B cell (primary cell): ENCODE data around the gene RAB8A. TPM values are rescaled to one million over a fixed set of nuclear protein-coding genes. Genes with fewer than 3 reads are reported as not detected.
A peak's percentile ranks its signal among the peaks of the same experiment; 100 is the strongest.

Source experiments
- ATAC-seq: fragments of 200-7000 bp; cut with Tn5 transposase; one replicate; pipeline ENCODE4 v1.10.0; 2021; ENCODE audit warnings: low read depth, mild to moderate bottlenecking, moderate number of reproducible peaks, moderate library complexity
- CTCF ChIA-PET: fragments of 350-600 bp; sonication (Branson Sonifier 250); formaldehyde crosslinking; loops from one replicate; lab custom pipeline; 2021; ENCODE audit warnings: antibody characterized with exemption, inconsistent platforms; lab: Charles Lee
- POLR2A ChIA-PET: fragments of 350-600 bp; sonication (Branson Sonifier 250); formaldehyde crosslinking; loops from one replicate; lab custom pipeline; 2021; ENCODE audit warnings: antibody characterized with exemption; lab: Charles Lee
- DNase-seq: peaks from one replicate; pipeline ENCODE4 v3.0.0; 2013
- H2AFZ ChIP-seq: 2 replicates; pipeline ENCODE4 v1.6.1; 2012; ENCODE audit warnings: mild to moderate bottlenecking, low read depth, low read length; ENCODE audit not compliant: insufficient read depth, poor library complexity, severe bottlenecking
- H3K27ac ChIP-seq, 2 donors: 1 replicate in 1 of 2; 2 replicates in 1 of 2; pipeline ENCODE4 v1.5.1; 2012 to 2013; ENCODE audit warnings: low read length in 2 of 2, mild to moderate bottlenecking in 2 of 2, moderate library complexity in 1 of 2
- H3K27me3 ChIP-seq, 4 experiments: fragments of 200-600 bp in 1 of 4; sonication (generic) in 1 of 4; replicated peaks in 1 of 4; 1 replicate in 2 of 4; 2 replicates in 2 of 4; pipeline versions ENCODE4 v1.6.1 to v1.7.0; 2013 to 2016; ENCODE audit warnings: low read length in 3 of 4, mild to moderate bottlenecking in 2 of 4, mixed read lengths in 1 of 4, moderate library complexity in 1 of 4; ENCODE audit not compliant: insufficient read depth in 4 of 4, control insufficient read depth in 3 of 4; ENCODE audit errors: control extremely low read depth in 1 of 4
- H3K36me3 ChIP-seq, 2 experiments: replicated peaks in 1 of 2; 1 replicate in 1 of 2; 2 replicates in 1 of 2; pipeline versions ENCODE4 v1.6.1 to v1.7.1; 2013; ENCODE audit warnings: low read length in 1 of 2; ENCODE audit not compliant: insufficient read depth in 2 of 2, control insufficient read depth in 1 of 2; ENCODE audit errors: control extremely low read depth in 1 of 2, extremely low read depth in 1 of 2
- H3K4me1 ChIP-seq, 2 donors: fragments of 200-600 bp in 1 of 2; sonication (generic) in 1 of 2; 1 replicate in 1 of 2; 2 replicates in 1 of 2; pipeline versions ENCODE4 v1.5.1 to v1.6.1; 2013 to 2017; ENCODE audit warnings: low read length in 2 of 2; ENCODE audit not compliant: control insufficient read depth in 2 of 2, insufficient read depth in 2 of 2
- H3K4me2 ChIP-seq: replicated peaks from 2 replicates; pipeline ENCODE3; 2012; ENCODE audit warnings: mild to moderate bottlenecking, low read depth, low read length; ENCODE audit not compliant: poor library complexity, severe bottlenecking
- H3K4me3 ChIP-seq, 5 experiments: fragments of 200-600 bp in 1 of 5; sonication (generic) in 1 of 5; 1 replicate in 3 of 5; 2 replicates in 2 of 5; pipeline versions ENCODE4 v1.5.1 to v1.7.0; 2011 to 2016; ENCODE audit warnings: low read length in 4 of 5, mild to moderate bottlenecking in 4 of 5, low read depth in 2 of 5, control low read depth in 1 of 5, moderate library complexity in 1 of 5; ENCODE audit not compliant: insufficient read depth in 1 of 5; ENCODE audit errors: control extremely low read depth in 1 of 5, extremely low read depth in 1 of 5
- H3K79me2 ChIP-seq: fragments of 200-600 bp; sonication (generic); one replicate; pipeline ENCODE4 v1.6.0; 2016; ENCODE audit warnings: low read length; ENCODE audit not compliant: control insufficient read depth, insufficient read depth
- H3K9ac ChIP-seq: fragments of 200-600 bp; sonication (generic); 2 replicates; pipeline ENCODE4 v1.6.1; 2017; ENCODE audit warnings: mild to moderate bottlenecking, low read length, moderate library complexity
- H3K9me3 ChIP-seq, 3 donors: one replicate each; pipeline versions ENCODE4 v1.6.1 to v1.7.1; 2013; ENCODE audit warnings: low read length in 2 of 3; ENCODE audit not compliant: control insufficient read depth in 2 of 3, insufficient read depth in 1 of 3; ENCODE audit errors: control extremely low read depth in 1 of 3
- H4K20me1 ChIP-seq: 2 replicates; pipeline ENCODE4 v1.6.0; 2012; ENCODE audit warnings: mild to moderate bottlenecking, low read length; ENCODE audit not compliant: insufficient read depth, control insufficient read depth, poor library complexity, severe bottlenecking
- H3K27ac Mint-ChIP-seq: one replicate; pipeline ENCODE4 v1.8.0; 2021; ENCODE audit warnings: mixed read lengths
- H3K27me3 Mint-ChIP-seq: one replicate; pipeline ENCODE4 v1.8.0; 2021; ENCODE audit warnings: mixed read lengths
- H3K4me1 Mint-ChIP-seq: one replicate; pipeline ENCODE4 v1.8.0; 2021; ENCODE audit warnings: mixed read lengths
- H3K4me3 Mint-ChIP-seq: one replicate; pipeline ENCODE4 v1.8.0; 2021; ENCODE audit warnings: mixed read lengths
- H3K9me3 Mint-ChIP-seq: one replicate; pipeline ENCODE4 v1.8.0; 2022; ENCODE audit warnings: mixed read lengths; ENCODE audit not compliant: insufficient read depth
- EZH2 ChIP-seq: IDR thresholded peaks from 2 replicates; pipeline ENCODE4 v1.6.1; 2012; ENCODE audit warnings: borderline replicate concordance, low read depth, mild to moderate bottlenecking, moderate library complexity, low read length; ENCODE audit not compliant: insufficient read depth, poor library complexity, severe bottlenecking
- WGBS: methylation state at CpG from one replicate; pipeline ENCODE4 v1.1.5; 2013; ENCODE audit warnings: missing lambda C conversion rate; ENCODE audit not compliant: insufficient coverage; 5-methylcytosine and 5-hydroxymethylcytosine counted together
- intact Hi-C: fragments of 100-400 bp; cut with micrococcal nuclease; formaldehyde crosslinking; loops from one replicate; pipeline ENCODE4 v1.10.0; 2022
- polyA plus RNA-seq: library from polyadenylated mRNA; depleted of rRNA; stranded (reverse); fragments of >200 nt; gene quantifications from 2 replicates; pipeline ENCODE4 v1.2.3, GENCODE V29; 2012
- total RNA-seq, 2 donors: library from RNA; stranded (reverse); fragments of 120-200 nt in 1 of 2; gene quantifications; 1 replicate in 1 of 2; 2 replicates in 1 of 2; pipeline versions ENCODE4 v1.2.3 to v1.2.4, GENCODE V29; 2013 to 2022
- TF ChIP-seq, protein P1 (sequence below): fragments of 200-600 bp; IDR thresholded peaks from one replicate; pipeline ENCODE4 v1.8.0; 2022; ENCODE audit warnings: antibody characterized with exemption, mild to moderate bottlenecking

The RAB8A gene
- total and polyA plus RNA-seq, 2 donors (not counting 1 experiment from before 2014, with no cell fraction given): 65.5 to 117 TPM

DNA sequence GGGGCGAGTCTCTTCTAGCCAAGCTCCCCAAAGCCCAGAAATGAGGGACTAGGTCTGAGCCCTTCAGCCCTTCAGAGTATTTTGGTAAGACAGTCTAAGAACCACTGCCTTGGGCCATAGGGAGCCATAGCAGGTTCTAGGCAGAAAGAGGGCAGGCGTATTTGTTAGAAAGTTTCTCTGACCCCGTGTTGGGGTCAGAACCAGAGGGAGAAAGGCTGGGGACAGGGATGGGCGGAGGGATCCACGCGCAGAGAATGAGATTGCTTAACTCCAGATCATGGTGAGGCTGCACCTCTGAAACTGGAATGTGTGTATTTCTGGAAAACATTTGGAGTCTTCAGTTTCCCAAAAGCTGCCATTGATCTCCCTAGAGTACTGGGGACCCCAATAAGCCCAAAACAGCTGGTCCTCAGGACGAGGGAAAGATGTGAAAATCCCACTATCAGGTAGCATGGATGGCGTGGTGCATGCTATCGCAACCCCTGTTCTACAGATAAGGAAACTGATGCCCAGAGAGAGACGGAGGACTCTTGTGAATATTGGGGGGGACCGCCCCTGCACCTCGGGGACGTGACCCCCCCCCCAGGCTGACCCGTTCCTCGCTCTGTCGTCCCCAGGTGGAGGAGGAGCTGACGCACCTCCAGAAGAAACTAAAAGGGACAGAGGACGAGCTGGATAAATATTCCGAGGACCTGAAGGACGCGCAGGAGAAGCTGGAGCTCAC is 36.1 kb upstream of the RAB8A start:
- intact Hi-C loops: loop anchor here (10.0 kb wide), 1 partner anchor 309 kb away; no protein-coding TSS in a partner anchor
- Histone ChIP-seq H3K4me1 (peaks cover 38 to 56% of the 10 kb centered on the region in 2 donors), H3K9ac (peak overlapping the region; percentile 84), H3K9me3 (no peaks in the 10 kb centered on the region), H4K20me1 (peaks cover 8% of the 10 kb centered on the region), H3K27me3 (no peaks in the 10 kb centered on the region), H3K4me3 (peak overlapping the region in 4 of 5 experiments; percentile 59 to 86 (median 76)), H2AFZ (peak overlapping the region; percentile 74), H3K27ac (peak overlapping the region; percentile 91 to 92), H3K79me2 (peaks cover 40% of the 10 kb centered on the region), H3K36me3 (no peaks in the 10 kb centered on the region), H3K4me2 (peak overlapping the region; percentile 84)
- TF ChIP-seq EZH2: no peak
- TF ChIP-seq, protein P1, sequence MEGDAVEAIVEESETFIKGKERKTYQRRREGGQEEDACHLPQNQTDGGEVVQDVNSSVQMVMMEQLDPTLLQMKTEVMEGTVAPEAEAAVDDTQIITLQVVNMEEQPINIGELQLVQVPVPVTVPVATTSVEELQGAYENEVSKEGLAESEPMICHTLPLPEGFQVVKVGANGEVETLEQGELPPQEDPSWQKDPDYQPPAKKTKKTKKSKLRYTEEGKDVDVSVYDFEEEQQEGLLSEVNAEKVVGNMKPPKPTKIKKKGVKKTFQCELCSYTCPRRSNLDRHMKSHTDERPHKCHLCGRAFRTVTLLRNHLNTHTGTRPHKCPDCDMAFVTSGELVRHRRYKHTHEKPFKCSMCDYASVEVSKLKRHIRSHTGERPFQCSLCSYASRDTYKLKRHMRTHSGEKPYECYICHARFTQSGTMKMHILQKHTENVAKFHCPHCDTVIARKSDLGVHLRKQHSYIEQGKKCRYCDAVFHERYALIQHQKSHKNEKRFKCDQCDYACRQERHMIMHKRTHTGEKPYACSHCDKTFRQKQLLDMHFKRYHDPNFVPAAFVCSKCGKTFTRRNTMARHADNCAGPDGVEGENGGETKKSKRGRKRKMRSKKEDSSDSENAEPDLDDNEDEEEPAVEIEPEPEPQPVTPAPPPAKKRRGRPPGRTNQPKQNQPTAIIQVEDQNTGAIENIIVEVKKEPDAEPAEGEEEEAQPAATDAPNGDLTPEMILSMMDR: no peak
- H3K9me3 Mint-ChIP-seq: no peaks in the 10 kb centered on the region
- ATAC-seq (no peak), DNase-seq (no peak)
- H3K4me3 Mint-ChIP-seq: peak overlapping the region; percentile 88
- peak overlapping the region; percentile 91 for H3K27ac Mint-ChIP-seq
- ChIA-PET POLR2A (interaction anchor here (0.6 to 2.4 kb wide), 8 partner anchors 17 to 1299 kb away, joined by 3 to 15 read pairs (median 4); partner anchors contain the start of genes FAM32A, HSH2D and RAB8A), CTCF (interaction anchor here (0.7 to 7.4 kb wide), 10 partner anchors 9 to 110 kb away, joined by 3 to 74 read pairs (median 4); partner anchors contain the start of gene FAM32A)
- 37% methylated on average over 16 of the region's 21 CpGs for WGBS
- H3K4me1 Mint-ChIP-seq: peaks cover 55% of the 10 kb centered on the region
- H3K27me3 Mint-ChIP-seq: no peaks in the 10 kb centered on the region
